ENCODE results near the gene PRR7. TPM values are rescaled to one million over a fixed set of nuclear protein-coding genes. Genes with fewer than 3 reads are reported as not detected.

The PRR7 gene
- total and polyA plus RNA-seq, 2 experiments from 2014 or later: 4.8 to 11.7 TPM

- H3K9me2 ChIP-seq (replicated peaks; ENCODE audit: insufficient read depth): no peaks in the 10 kb centered on the region
- peaks cover 6% of the 10 kb centered on the region for H3K4me1 ChIP-seq (ENCODE audit: insufficient read depth)
- H3K4me3 ChIP-seq: no peak overlapping the region
- no peak for TF ChIP-seq EZH2phosphoT487 (IDR thresholded peaks at IDR 0.05; ENCODE audit: low read depth, severe bottlenecking, unreplicated experiment)
- TF ChIP-seq EZH2 (IDR thresholded peaks at IDR 0.05; ENCODE audit: borderline replicate concordance): no peak
- TF ChIP-seq, protein P1, sequence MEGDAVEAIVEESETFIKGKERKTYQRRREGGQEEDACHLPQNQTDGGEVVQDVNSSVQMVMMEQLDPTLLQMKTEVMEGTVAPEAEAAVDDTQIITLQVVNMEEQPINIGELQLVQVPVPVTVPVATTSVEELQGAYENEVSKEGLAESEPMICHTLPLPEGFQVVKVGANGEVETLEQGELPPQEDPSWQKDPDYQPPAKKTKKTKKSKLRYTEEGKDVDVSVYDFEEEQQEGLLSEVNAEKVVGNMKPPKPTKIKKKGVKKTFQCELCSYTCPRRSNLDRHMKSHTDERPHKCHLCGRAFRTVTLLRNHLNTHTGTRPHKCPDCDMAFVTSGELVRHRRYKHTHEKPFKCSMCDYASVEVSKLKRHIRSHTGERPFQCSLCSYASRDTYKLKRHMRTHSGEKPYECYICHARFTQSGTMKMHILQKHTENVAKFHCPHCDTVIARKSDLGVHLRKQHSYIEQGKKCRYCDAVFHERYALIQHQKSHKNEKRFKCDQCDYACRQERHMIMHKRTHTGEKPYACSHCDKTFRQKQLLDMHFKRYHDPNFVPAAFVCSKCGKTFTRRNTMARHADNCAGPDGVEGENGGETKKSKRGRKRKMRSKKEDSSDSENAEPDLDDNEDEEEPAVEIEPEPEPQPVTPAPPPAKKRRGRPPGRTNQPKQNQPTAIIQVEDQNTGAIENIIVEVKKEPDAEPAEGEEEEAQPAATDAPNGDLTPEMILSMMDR (IDR thresholded peaks at IDR 0.05; ENCODE audit: poor library complexity): no peak
- no peaks in the 10 kb centered on the region for H3K36me3 ChIP-seq (replicated peaks; ENCODE audit: insufficient read depth, low read depth)
- no peak overlapping the region for H3K4me2 ChIP-seq
- no peak overlapping the region for H2AFZ ChIP-seq
- H3K79me2 ChIP-seq: no peaks in the 10 kb centered on the region
- no peaks in the 10 kb centered on the region for H3K9me3 ChIP-seq (ENCODE audit: low read depth)
- WGBS (ENCODE audit: low lambda C conversion rate, missing lambda C conversion rate): 86% methylated on average over 14 of the region's 14 CpGs
- H3K27me3 ChIP-seq: no peaks in the 10 kb centered on the region
- no peaks in the 10 kb centered on the region for H4K20me1 ChIP-seq (ENCODE audit: insufficient read depth, poor library complexity, severe bottlenecking)
- H3K27ac ChIP-seq: peak overlapping the region; percentile 69
- DNase-seq (ENCODE audit: low spot score): no peak
Observed at GRCh38 chr5:177479774-177480173, 33.2 kb downstream of the PRR7 start.

DNA sequence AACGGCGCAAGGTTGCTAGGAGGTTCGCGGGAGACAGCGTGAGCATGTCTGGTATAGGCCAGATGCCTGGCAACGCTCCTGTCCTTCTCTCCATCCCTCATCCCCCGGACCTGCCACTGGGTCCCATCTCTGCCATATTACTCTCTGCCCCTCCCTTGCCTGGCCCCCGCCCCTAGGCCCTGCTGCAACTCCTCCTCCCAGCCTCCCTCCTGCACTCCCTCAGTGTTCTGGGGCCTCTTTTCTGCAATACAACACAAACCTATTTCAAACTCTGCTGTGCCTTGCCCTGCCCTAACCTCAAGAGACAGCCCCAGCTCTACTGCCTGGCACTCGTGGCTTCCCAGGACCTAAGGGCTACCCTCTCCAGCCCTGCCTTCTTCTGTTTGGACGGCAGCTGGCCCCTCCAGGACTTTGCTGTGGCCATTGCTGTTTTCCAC lies 35.8 kb downstream of the PRR7 start:
- H4K20me1 ChIP-seq (ENCODE audit: insufficient read depth, poor library complexity, severe bottlenecking): no peaks in the 10 kb centered on the region
- H3K9me2 ChIP-seq (replicated peaks; ENCODE audit: insufficient read depth): no peaks in the 10 kb centered on the region
- no peaks in the 10 kb centered on the region for H3K36me3 ChIP-seq (replicated peaks; ENCODE audit: insufficient read depth, low read depth)
- H3K9me3 ChIP-seq (ENCODE audit: low read depth): no peaks in the 10 kb centered on the region
- peaks cover 6% of the 10 kb centered on the region for H3K4me1 ChIP-seq (ENCODE audit: insufficient read depth)
- H3K4me2 ChIP-seq: no peak overlapping the region
- no peak overlapping the region for H3K4me3 ChIP-seq
- no peaks in the 10 kb centered on the region for H3K79me2 ChIP-seq
- no peak for TF ChIP-seq EZH2 (IDR thresholded peaks at IDR 0.05; ENCODE audit: borderline replicate concordance)
- TF ChIP-seq, protein P1 (IDR thresholded peaks at IDR 0.05; ENCODE audit: poor library complexity): no peak
- TF ChIP-seq EZH2phosphoT487 (IDR thresholded peaks at IDR 0.05; ENCODE audit: low read depth, severe bottlenecking, unreplicated experiment): no peak
- H3K27me3 ChIP-seq: no peaks in the 10 kb centered on the region
- H2AFZ ChIP-seq: no peak overlapping the region
- H3K27ac ChIP-seq: no peak overlapping the region
- no peak for DNase-seq (ENCODE audit: low spot score)
- 95% methylated on average over 10 of the region's 10 CpGs for WGBS (ENCODE audit: low lambda C conversion rate, missing lambda C conversion rate)

- no peak overlapping the region for H3K4me2 ChIP-seq
- H3K27me3 ChIP-seq: no peaks in the 10 kb centered on the region
- TF ChIP-seq EZH2phosphoT487 (IDR thresholded peaks at IDR 0.05; ENCODE audit: low read depth, severe bottlenecking, unreplicated experiment) (no peak), EZH2 (IDR thresholded peaks at IDR 0.05; ENCODE audit: borderline replicate concordance) (no peak)
- TF ChIP-seq, protein P1 (IDR thresholded peaks at IDR 0.05; ENCODE audit: poor library complexity): no peak
- no peaks in the 10 kb centered on the region for H3K9me2 ChIP-seq (replicated peaks; ENCODE audit: insufficient read depth)
- H4K20me1 ChIP-seq (ENCODE audit: insufficient read depth, poor library complexity, severe bottlenecking): no peaks in the 10 kb centered on the region
- no peak overlapping the region for H2AFZ ChIP-seq
- H3K4me3 ChIP-seq: no peak overlapping the region
- H3K36me3 ChIP-seq (replicated peaks; ENCODE audit: insufficient read depth, low read depth): no peaks in the 10 kb centered on the region
- no peaks in the 10 kb centered on the region for H3K79me2 ChIP-seq
- WGBS (ENCODE audit: low lambda C conversion rate, missing lambda C conversion rate): 98% methylated on average over 9 of the region's 9 CpGs
- DNase-seq (ENCODE audit: low spot score): no peak
- H3K27ac ChIP-seq: no peak overlapping the region
- peaks cover 6% of the 10 kb centered on the region for H3K4me1 ChIP-seq (ENCODE audit: insufficient read depth)
- H3K9me3 ChIP-seq (ENCODE audit: low read depth): no peaks in the 10 kb centered on the region
Observed at GRCh38 chr5:177483042-177483441, 36.4 kb downstream of the PRR7 start.

All from hepatocyte (in vitro differentiated cells).